HG02943 (cell line): ENCODE results near the gene A4GALT.
"Not testable (repeated sequence)": the region's sequence is repeated elsewhere in the genome, so short reads cannot be mapped to it uniquely, and the experiment has no call there.

Source experiments
- ATAC-seq: cut with Tn5 transposase; IDR thresholded peaks from one replicate; pipeline ENCODE4 v1.9.1; 2021; ENCODE audit warnings: mild to moderate bottlenecking, low read depth, moderate library complexity; ENCODE audit not compliant: unreplicated experiment

Gene A4GALT, protein sequence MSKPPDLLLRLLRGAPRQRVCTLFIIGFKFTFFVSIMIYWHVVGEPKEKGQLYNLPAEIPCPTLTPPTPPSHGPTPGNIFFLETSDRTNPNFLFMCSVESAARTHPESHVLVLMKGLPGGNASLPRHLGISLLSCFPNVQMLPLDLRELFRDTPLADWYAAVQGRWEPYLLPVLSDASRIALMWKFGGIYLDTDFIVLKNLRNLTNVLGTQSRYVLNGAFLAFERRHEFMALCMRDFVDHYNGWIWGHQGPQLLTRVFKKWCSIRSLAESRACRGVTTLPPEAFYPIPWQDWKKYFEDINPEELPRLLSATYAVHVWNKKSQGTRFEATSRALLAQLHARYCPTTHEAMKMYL

DNA sequence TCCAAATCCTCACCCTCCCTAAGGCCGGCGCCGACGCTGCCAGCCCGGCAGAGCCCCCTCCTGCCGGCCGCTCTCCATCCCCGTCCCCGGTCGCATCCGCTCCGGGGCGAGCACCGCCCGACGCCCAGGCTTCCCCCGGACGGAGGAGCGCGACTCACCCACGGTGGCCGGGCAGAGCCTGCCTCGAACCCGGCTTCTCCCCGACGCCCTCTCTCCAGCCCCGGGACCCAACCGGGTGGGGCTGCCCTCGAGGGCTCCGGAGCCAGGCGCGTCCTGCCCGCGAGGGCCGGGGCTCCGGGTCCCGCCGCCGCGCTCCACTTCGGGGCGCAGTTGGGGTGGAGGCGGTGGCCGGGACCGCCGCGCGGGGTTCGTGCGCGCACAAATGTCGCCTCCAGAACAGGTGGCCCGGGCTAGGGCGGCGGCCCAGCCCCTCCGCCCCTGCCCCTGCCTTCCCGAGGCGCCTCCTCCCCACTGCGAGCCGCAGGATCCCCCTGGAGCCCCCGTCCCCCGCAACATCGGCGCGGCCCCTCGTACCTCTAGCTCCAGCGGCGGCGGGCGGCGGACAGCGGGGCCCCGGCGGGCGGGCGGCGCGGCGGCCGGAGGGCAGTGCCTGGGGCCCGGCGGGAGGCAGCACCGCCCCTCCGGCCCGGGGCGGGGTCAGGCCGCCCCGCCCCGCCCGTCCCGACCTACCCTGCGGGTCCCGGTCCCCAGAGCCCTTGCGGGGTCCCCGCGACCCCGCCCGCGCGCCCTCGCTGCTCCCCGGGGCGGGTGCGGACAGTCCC, at the start of gene A4GALT:
TSS of gene A4GALT (minus strand) at position 608 of the 782 bp plus-strand sequence. CDS start 26,919 bp downstream, outside the sequence.
- ATAC-seq = no peak

DNA sequence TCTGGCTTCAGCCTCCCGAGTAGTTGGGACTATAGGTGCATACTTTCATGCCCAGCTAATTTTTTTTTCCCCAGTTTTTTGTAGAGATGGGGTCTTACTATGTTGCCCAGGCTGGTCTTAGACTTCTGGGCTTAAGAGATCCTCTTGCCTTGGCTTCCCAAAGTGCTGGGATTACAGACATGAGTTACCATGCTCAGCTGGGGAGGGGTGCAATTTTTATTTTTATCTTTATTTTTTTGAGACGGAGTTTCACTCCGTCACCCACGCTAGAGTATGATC, 49.7 kb upstream of the A4GALT start:
- no peak for ATAC-seq

DNA sequence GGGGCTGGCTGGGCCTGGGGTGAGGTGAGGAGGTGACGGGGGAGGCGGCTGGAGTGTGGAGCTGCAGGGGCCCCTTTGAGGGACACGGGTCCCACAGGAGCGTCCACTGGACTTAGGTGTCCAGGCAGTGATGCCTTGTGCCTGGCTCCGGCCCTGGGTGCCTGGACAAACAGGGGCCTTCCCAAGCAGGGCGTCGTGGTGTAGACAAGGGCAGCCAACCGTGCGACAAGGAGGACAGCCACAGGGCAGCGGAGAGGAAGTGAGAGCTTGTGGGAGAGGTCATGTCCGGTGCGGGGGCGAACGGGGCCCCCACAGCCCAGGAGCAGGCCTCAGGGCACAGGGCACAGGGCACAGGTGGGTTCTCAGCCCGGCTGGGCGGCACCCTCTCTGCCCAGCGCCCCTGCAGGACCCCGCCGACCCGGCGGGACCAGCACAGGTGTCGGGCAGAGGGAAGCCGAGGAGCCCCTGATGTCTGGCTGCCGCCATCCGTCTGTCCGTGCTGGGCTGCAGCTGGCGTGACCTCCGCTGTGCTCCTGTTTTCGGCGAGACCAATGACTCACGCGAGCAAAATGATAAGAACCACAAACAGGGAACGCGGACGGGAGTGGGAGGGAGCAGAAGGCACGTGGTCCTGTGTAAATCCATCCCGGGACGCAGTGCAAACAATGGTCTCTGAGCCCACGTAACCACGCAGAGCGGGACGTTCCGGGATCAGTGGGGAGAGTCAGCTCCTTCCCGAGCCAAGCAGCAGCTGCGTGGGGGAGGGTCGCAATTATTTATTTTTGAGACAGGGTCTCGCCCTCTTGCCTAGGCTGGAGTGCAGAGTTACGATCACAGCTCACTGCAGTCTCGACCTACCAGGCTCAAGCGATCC, 49.1 kb upstream of the A4GALT start:
- peak; percentile 56 for ATAC-seq

DNA sequence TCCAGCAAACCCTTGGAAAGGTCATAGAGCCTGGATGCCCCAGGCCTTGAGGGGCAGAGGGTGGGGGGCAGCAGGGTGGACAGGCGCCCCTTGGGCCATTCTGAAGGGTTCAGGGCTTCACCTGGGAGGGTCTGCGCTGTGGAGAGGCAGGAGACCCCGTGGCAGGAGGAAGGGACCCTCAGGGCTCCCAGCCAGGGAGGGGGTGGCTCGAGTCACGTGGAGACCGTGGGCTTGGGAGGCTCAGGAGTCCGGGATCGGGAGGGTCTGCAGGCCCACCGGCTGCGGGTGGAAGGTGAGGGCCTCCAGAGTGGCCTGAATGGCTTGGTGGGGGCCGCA, 48.5 kb upstream of the A4GALT start:
- no peak for ATAC-seq

DNA sequence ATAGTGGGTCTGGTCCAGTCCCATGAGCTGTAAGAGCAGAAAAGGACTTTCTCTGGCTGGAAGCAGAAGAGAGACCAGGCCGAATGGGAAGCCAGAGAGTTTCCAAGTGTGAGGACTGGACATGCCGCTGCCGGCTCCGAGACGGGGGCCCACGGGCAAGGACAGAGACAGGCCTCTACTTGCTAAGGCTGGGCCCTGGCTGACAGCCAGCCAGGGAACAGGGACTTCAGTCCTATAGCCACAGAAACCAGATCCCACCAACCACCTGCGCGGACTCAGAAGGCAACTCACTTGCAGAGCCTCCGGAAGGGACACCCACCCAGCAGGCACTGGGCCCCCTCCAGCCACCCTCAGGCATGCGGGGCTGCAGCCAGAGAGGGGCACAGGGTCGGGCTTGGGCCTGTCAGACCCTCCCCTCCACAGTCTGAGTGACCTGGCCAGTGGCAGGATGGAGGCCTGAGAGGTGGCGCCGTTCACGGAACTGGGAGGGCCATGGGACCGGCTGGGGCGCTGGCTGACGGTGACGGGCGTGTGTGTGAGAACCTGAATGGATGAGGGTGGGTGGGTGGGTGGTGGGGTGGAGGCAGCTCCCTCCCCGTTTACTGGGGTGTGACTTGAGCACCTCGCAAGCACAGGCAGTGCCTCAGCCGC, 47.8 kb upstream of the A4GALT start:
- no peak for ATAC-seq

DNA sequence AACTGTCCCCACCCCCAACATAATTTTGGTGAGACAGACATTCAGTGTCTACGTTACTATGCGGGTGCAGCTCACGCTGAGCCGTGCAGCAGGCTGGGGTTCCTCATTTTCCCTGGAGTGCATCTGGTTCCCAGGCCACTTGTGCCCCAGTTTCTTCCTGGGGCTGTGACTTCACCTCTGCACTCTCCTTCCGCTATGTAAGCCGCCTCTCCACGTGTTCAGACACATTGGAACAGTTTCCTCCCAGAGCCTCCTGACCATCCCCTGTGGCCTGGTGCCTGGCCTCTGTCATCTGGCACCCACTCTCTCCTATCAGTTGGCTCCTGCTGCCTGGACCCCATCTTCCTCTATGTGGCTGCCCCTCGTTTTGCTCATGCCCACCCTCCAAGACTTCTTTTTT, 46.2 kb upstream of the A4GALT start:
- ATAC-seq = no peak

DNA sequence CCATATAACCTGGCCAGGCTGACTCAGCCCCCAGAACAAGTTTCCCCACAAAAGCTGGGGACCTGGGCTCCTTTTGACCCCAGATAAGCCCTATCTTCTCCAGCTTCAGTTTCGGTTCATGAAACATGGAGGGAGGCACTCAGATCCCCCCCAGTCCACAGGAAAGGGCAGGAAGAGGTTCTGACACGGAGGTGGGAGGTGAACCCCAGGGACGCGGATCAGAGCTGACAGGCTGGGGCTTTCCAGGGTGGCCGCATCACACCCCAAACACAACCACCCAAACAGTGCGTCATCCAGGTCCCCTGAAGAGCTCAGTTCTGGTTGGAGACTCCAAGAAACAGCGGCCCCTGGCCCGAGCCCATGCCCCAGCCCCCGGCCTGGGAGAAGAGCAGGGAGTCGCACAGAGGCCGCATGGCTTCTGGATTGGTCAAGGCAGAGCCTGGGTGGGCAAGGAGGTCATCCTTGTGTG, 44.3 kb upstream of the A4GALT start:
- no peak for ATAC-seq

DNA sequence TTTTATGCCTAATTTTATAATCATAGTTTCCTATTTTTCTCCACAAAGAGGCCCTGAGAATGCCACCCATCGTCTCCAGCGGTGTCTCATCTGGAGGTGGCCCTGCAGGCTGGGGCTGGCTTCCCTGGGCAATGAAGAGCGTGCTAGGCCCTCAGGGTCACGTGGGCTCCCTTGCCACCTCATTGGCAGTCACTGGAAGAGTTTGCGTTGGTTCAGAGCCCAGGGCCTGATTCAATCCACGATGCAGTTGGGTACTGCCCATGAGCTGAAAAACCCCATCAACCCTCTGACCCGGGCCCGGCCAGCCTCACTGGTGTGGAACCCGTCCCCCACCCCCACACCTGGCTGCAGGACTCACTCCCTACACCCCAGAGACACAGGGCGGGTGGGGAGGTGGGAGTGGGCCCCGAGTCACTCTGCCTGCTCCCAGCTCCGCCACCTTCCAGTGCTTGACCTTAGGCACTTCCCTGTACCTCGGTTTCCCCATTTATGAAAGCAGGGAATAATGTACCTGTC, 43.4 kb upstream of the A4GALT start:
- no peak for ATAC-seq

DNA sequence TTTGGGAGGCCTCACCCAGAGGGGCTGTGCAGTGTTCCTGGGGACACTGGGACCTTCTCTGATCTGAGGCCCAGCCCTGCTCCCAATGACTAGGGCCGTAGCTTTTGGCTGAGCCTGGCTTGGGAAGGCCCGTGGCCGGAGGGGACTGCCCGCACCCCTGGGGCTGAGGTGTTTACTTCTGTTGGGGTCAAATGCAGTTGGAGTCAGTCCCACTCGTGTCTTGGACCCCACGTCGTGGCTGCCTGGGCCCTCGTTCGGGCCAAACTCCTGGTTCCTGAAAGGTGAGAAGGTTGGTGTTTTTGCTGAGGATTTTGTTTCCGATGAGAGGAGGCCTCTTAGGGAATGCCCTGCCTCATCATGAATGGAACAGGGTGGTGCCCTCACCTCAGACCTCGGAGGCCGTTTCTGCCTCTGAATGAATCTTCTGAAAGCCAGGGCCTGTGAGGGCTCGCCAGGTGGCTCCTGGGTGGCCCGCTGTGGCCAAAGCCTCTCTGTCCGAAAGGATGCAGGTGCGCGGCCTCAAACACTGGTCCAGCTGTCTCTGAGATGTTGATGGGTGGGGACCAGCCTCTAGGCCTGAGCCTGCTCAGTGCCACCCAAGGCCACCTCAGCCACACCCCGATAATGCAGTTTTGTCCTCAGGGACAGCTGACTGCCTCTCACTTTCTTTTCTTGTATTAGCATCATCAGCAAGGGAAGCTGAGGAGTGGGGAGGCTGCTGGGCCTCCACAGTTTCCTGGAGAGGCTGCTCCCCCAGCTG, 40.3 kb upstream of the A4GALT start:
- ATAC-seq = no peak

DNA sequence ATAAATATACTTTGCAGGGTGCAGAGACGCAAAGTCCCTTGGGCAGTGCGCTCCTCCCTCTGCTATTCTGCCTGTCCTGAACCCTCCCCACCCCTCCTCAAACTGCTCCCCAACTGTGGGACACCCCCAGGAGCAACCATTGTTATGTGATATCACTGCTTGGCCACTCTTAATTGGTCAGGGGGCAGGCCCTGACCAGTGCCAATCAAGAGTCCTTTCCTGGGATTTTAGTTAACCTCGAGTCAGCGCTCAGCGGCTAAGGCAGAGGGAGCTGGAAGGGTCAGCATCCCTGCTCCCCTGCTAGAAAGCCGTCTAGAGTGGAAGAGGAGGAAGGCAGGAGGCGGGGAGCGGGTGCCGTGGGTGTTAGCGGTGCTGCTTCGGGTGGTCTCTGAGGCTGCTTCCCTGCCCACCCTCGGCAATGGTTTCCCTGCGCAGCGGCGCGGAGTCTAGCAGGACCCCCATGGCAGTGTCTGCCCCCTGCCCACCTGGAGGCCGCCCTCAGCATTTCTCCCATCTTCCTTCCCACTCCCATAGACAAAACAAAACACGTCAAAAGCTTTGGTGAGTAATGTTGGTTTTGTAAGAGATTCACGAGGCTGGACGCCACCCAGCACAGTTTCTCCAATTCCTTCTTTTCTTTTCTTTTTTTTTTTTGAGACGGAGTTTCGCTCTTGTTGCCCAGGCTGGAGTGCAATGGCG, 38.4 kb upstream of the A4GALT start:
- ATAC-seq = no peak

DNA sequence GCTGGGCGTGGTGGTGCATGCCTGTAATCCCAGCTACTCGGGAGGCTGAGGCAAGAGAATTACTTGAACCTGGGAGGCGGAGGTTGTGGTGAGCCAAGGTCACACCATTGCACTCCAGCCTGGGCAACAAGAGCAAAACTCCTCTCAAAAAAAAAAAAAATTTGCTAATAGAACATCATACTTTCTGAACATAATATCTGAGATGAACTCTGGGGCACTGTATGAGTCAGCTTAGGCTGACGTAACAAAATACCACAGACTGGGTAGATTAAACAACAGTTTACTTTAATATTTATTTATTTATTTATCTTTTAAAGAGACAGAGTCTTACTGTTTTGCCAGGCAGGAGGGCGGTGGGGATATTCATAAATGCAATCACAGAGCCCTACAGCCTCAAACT, 34.9 kb upstream of the A4GALT start:
- not testable (repeated sequence) for ATAC-seq

DNA sequence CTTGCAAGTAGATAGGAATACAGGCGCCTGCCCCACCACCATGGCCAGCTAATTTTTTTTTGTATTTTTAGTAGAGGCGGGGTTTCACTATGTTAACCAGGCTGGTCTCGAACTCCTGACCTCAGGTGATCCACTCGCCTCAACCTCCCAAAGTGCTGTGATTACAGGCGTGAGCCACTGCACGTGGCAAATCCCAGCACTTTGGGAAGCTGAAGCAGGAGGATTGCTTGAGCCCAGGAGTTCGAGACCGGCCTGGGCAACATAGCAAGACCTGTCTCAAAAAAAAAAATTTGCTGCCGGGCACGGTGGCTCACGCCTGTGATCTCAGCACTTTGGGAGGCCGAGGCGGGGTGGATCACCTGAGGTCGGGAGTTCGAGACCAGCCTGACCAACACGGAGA, 34.5 kb upstream of the A4GALT start:
- ATAC-seq = not testable (repeated sequence)

DNA sequence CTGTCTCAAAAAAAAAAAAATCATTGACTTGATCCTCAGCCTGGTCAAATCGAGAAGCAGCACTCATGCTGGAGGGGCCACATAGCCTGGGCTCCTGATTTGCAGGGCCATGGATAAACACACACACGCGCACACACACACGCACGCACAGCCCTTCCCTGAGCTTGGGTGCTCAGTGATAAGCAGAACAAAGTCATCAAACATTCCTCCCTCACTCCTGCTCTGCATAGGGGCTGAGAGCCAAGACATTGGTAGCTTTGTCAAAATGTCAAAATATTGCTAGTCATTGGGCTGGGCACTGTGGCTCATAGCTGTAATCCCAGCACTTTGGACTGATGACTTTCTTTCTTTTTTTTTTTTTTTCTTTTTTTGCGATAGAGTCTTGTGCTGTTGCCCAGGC, 34.0 kb upstream of the A4GALT start:
- no peak for ATAC-seq

DNA sequence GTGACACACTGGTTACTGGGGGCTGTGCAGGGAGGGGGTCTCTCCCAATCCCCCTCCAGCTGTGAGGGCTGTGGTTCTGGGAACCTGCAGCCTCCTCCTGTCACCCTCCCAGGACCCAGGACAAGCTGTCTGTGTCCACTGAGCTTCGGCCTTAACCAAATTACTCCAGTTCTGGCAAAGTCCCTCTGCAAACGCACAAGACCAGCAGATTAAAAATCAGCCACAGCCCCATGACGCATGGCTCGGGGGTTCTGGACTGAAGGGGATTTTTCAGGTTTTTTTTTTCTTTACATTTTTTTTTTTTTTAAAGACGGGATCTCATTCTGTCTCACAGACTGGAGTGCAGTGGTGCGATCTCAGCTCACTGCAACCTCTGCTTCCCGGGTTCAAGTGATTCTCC, 32.2 kb upstream of the A4GALT start:
- no peak for ATAC-seq

DNA sequence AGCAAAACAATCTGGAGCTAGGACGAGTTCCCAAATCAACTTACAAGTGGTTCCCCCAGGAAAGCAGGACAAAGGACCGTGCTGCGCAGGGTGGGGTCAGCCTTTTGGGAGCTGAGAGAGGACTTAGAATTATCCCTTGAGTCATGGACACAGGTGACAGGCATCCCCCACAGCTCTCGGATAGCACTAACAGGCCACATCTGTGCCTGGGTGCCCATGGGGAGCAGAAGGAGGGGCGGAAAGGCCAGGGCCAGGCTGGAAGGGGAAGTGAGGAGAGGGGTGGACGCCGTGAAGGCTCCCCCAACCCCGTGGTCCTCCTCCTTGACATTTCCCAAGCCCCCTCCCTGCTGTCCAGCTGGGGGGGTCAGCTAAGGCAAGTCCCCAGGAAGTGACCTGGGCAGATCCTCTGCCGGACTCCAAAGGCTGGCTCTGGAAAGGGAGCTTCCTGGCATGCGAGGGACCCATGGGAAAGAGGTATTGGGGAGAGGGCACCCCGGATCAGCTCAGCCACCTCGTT, 31.6 kb upstream of the A4GALT start:
- no peak for ATAC-seq

DNA sequence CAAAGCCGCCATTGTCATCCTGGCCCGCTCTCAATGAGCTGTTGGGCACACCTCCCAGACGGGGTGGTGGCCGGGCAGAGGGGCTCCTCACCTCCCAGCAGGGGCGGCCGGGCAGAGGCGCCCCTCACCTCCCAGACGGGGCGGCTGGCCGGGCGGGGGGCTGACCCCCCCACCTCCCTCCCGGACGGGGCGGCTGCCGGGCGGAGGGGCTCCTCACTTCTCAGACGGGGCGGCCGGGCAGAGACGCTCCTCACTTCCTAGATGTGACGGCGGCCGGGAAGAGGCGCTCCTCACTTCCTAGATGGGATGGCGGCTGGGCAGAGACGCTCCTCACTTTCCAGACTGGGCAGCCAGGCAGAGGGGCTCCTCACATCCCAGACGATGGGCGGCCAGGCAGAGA, 29.8 kb upstream of the A4GALT start:
- ATAC-seq = not testable (repeated sequence)

DNA sequence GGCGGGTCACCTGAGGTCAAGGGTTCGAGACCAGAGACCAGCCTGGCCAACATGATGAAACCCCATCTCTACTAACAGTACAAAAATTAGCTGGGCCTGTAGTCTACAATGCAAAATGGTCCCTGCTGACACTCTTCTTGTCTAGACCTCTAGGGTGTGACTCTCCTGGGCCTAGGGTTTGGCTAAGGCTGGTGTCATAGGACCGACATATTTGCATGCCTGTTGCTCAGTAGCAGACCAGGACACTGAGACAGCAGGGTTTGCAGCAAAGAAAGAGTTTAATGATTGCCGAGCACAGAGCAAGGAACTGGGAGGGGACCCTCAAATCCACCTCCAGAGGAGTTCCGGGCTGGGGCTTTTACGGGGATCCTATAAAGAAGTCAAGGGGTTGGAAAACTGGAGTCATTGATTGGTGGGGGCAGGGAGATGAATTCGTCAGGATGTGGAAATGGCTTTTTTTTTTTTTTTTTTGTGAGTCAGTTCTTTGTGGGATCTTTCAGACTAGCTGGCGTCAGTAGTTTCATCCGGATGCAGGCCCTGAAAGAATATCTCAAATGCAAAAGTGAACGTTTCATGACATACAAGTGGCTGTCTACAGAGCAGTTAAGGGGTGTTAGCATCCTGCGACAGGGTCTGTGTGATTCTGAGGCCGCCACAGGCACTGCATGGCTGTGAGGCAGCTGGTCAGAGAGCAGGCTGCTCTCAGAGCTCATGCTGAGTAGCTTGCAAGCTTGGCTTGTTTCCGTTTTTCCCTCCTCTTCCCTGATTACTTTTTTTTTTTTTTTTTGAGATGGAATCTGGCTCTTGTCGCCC, 27.2 kb upstream of the A4GALT start:
- ATAC-seq = no peak

DNA sequence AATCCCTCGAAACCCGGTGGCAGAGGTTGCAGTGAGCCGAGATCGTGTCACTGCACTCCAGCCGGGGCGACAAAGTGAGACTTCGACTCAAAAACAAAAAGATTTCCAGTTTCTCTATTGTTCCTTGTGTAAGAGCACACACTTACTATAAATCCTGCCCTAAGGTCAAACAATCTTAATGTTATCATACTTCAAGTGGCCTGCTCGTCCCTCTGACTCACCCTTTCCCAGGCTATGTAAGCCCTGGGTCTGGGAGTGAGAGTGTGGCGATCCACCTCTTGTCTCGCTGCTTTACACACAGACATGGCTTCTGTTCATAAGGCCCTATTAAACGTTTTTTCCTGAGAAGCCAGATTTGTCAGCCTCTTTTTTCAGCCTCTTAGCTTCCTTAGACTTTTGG, 24.4 kb upstream of the A4GALT start:
- ATAC-seq = no peak
